A549 (cell line): Measurements from ENCODE around the gene CDCA7. TPM values are rescaled to one million over a fixed set of nuclear protein-coding genes. Genes with fewer than 3 reads are reported as not detected.

ENCODE experiments used
- ATAC-seq, 2 experiments: fragments of 200-7000 bp in 1 of 2; fragments of >200 bp in 1 of 2; cut with Nextera tagmentation in 1 of 2; cut with Tn5 transposase in 1 of 2; 3 replicates each; pipeline versions ENCODE4 v1.8.0 to v1.9.1; 2018 to 2020; ENCODE audit warnings: mild to moderate bottlenecking in 1 of 2, moderate library complexity in 1 of 2
- CTCF ChIA-PET: fragments of 300-600 bp; sonication (Branson Sonifier 250); formaldehyde crosslinking; extraction: SDS; loops from one replicate; lab custom pipeline; 2021; ENCODE audit warnings: antibody characterized with exemption, inconsistent platforms; lab: Yijun Ruan, JAX
- POLR2A ChIA-PET: fragments of 350-600 bp; formaldehyde crosslinking; extraction: SDS; loops from one replicate; lab custom pipeline; 2021; ENCODE audit warnings: antibody characterized with exemption, inconsistent platforms; lab: Yijun Ruan, JAX
- DNase-seq, 2 experiments: peaks; one replicate each; pipeline versions ENCODE4 v3.0.0 to v3.0.0-alpha.2; 2011 to 2016; ENCODE audit warnings: low read depth in 1 of 2, low spot score in 1 of 2
- FAIRE-seq: peaks from 2 replicates; lab custom pipeline; 2011; peaks lifted over from hg19 to GRCh38; lab: Jason Lieb, UNC
- H3K27ac ChIP-seq, 2 experiments: fragments of >200 bp; sonication (Bioruptor Twin); formaldehyde crosslinking; 3 replicates each; pipeline ENCODE4 v1.5.1; 2016 to 2017
- H3K4me1 ChIP-seq: fragments of >200 bp; sonication (Bioruptor Twin); formaldehyde crosslinking; 3 replicates; pipeline ENCODE4 v1.6.1; 2016
- H3K4me2 ChIP-seq: fragments of >200 bp; sonication (Bioruptor Twin); formaldehyde crosslinking; 3 replicates; pipeline ENCODE4 v1.6.1; 2016
- H3K4me3 ChIP-seq: fragments of >200 bp; sonication (Bioruptor Twin); formaldehyde crosslinking; 3 replicates; pipeline ENCODE4 v1.5.1; 2016
- H3K9me3 ChIP-seq: fragments of >200 bp; sonication (Bioruptor Twin); formaldehyde crosslinking; 3 replicates; pipeline ENCODE4 v1.6.1; 2016
- CHD2 ChIP-seq: fragments of 150-350 bp; IDR thresholded peaks from 2 replicates; pipeline ENCODE4 v1.6.1; 2014; ENCODE audit warnings: low read length; ENCODE audit not compliant: partially characterized antibody
- CHD4 ChIP-seq: fragments of 200-600 bp; sonication (generic); IDR thresholded peaks from 2 replicates; pipeline ENCODE4 v1.6.1; 2016; ENCODE audit warnings: antibody characterized with exemption, mild to moderate bottlenecking, borderline replicate concordance
- CTCF ChIP-seq: fragments of >200 bp; sonication (Bioruptor Twin); formaldehyde crosslinking; IDR thresholded peaks from 3 replicates; pipeline ENCODE4 v1.5.1; 2016
- EHF ChIP-seq: fragments of 250-450 bp; sonication (Bioruptor Pico); IDR thresholded peaks from 2 replicates; pipeline ENCODE4 v1.5.0; 2020; ENCODE audit warnings: mild to moderate bottlenecking
- EHMT2 ChIP-seq: fragments of 200-600 bp; sonication (generic); IDR thresholded peaks from 2 replicates; pipeline ENCODE4 v1.6.1; 2016; ENCODE audit warnings: antibody characterized with exemption, low read depth, mild to moderate bottlenecking, moderate library complexity
- FOSB ChIP-seq: fragments of 250-450 bp; sonication (Bioruptor Pico); IDR thresholded peaks from 2 replicates; pipeline ENCODE4 v1.5.0; 2020; ENCODE audit warnings: mild to moderate bottlenecking, moderate library complexity
- GATA3 ChIP-seq: IDR thresholded peaks from 2 replicates; pipeline ENCODE4 v1.6.1; 2012; ENCODE audit warnings: borderline replicate concordance
- HES2 ChIP-seq: fragments of >200 bp; sonication (Bioruptor Twin); formaldehyde crosslinking; IDR thresholded peaks from 2 replicates; pipeline ENCODE4 v1.6.1; 2016
- HOXA7 ChIP-seq: fragments of 250-450 bp; sonication (Bioruptor Pico); IDR thresholded peaks from 2 replicates; pipeline ENCODE4 v1.5.0; 2020; ENCODE audit warnings: mild to moderate bottlenecking, moderate library complexity
- HOXB13 ChIP-seq: fragments of 250-450 bp; sonication (Bioruptor Pico); IDR thresholded peaks from 2 replicates; pipeline ENCODE4 v1.5.0; 2020; ENCODE audit warnings: low read depth, mild to moderate bottlenecking, moderate library complexity
- JUN ChIP-seq, 2 experiments: fragments of >200 bp; sonication (Bioruptor Twin); formaldehyde crosslinking; IDR thresholded peaks; 2 replicates in 1 of 2; 3 replicates in 1 of 2; pipeline ENCODE4 v1.6.1; 2016 to 2017
- JUNB ChIP-seq: fragments of >200 bp; sonication (Bioruptor Twin); formaldehyde crosslinking; IDR thresholded peaks from 2 replicates; pipeline ENCODE4 v1.6.1; 2016
- KDM1A ChIP-seq: fragments of 200-600 bp; sonication (generic); IDR thresholded peaks from 2 replicates; pipeline ENCODE4 v1.6.1; 2016; ENCODE audit warnings: low read depth, mild to moderate bottlenecking
- MYC ChIP-seq: IDR thresholded peaks from 2 replicates; pipeline ENCODE4 v1.6.1; 2012; ENCODE audit warnings: mild to moderate bottlenecking, inconsistent platforms, low read length, improper control_type of control experiment, borderline replicate concordance
- RFX5 ChIP-seq: fragments of 450-650 bp; IDR thresholded peaks from 2 replicates; pipeline ENCODE4 v1.7.1; 2014; ENCODE audit warnings: antibody characterized with exemption, mild to moderate bottlenecking, moderate library complexity
- SREBF2 ChIP-seq: fragments of 450-650 bp; IDR thresholded peaks from 2 replicates; pipeline ENCODE4 v1.6.1; 2014; ENCODE audit warnings: mild to moderate bottlenecking, moderate library complexity
- ZC3H11A ChIP-seq: fragments of 450-650 bp; IDR thresholded peaks from 2 replicates; pipeline ENCODE4 v1.6.1; 2014; ENCODE audit warnings: antibody characterized with exemption, mild to moderate bottlenecking
- ZNF302 ChIP-seq: fragments of 250-450 bp; sonication (Bioruptor Pico); IDR thresholded peaks from 2 replicates; pipeline ENCODE4 v1.9.0; 2021; ENCODE audit warnings: inconsistent platforms, mild to moderate bottlenecking, moderate library complexity
- WGBS: methylation state at CpG from one replicate; pipeline ENCODE4 v1.1.6; 2017; ENCODE audit errors: missing lambda C conversion rate; 5-methylcytosine and 5-hydroxymethylcytosine counted together
- polyA plus RNA-seq, 4 experiments: library from polyadenylated mRNA; depleted of rRNA in 3 of 4; stranded (reverse); fragments of >200 nt; fragmentation: RNase III in 1 of 4; extraction: RNeasy Plus Mini Kit Qiagen cat#74134 plus additional on column Dnase treatment in 1 of 4; gene quantifications; 2 replicates in 3 of 4; 3 replicates in 1 of 4; pipeline ENCODE4 v1.2.3, GENCODE V29; 2011 to 2017
- TF ChIP-seq, protein P1 (sequence below): fragments of 250-450 bp; sonication (Bioruptor Pico); IDR thresholded peaks from 2 replicates; pipeline ENCODE4 v1.5.0; 2020; ENCODE audit warnings: low read depth, mild to moderate bottlenecking, moderate library complexity
- TF ChIP-seq, protein P2 (sequence below): fragments of 150-350 bp; IDR thresholded peaks from 2 replicates; pipeline ENCODE4 v1.6.1; 2014; ENCODE audit warnings: low read depth, mild to moderate bottlenecking, low read length

Gene CDCA7
- polyA plus RNA-seq, 2 of the 4 experiments (the other 2 are of a cell fraction) = 39.4 to 93.5 TPM

- FAIRE-seq (no peak), DNase-seq (no peak), ATAC-seq (no peak)
- Histone ChIP-seq H3K4me3 (no peak overlapping the region), H3K4me2 (no peak overlapping the region), H3K9me3 (no peaks in the 10 kb centered on the region), H3K27ac (no peak overlapping the region), H3K4me1 (peaks cover 19% of the 10 kb centered on the region)
- WGBS = 85% methylated on average over 5 of the region's 5 CpGs
- TF ChIP-seq, protein P1, sequence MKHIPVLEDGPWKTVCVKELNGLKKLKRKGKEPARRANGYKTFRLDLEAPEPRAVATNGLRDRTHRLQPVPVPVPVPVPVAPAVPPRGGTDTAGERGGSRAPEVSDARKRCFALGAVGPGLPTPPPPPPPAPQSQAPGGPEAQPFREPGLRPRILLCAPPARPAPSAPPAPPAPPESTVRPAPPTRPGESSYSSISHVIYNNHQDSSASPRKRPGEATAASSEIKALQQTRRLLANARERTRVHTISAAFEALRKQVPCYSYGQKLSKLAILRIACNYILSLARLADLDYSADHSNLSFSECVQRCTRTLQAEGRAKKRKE (CRISPR knock-in tag) = no peak
- TF ChIP-seq RFX5 (no peak), HOXA7 (no peak), JUN (IDR thresholded peaks at IDR 0.05) (no peak), CHD4 (no peak), KDM1A (no peak), ZC3H11A (no peak), HES2 (no peak), EHF (no peak), GATA3 (no peak), JUNB (no peak), HOXB13 (CRISPR knock-in tag) (no peak), ZNF302 (no peak), SREBF2 (no peak)
- TF ChIP-seq, protein P2, sequence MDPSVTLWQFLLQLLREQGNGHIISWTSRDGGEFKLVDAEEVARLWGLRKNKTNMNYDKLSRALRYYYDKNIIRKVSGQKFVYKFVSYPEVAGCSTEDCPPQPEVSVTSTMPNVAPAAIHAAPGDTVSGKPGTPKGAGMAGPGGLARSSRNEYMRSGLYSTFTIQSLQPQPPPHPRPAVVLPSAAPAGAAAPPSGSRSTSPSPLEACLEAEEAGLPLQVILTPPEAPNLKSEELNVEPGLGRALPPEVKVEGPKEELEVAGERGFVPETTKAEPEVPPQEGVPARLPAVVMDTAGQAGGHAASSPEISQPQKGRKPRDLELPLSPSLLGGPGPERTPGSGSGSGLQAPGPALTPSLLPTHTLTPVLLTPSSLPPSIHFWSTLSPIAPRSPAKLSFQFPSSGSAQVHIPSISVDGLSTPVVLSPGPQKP = no peak
- POLR2A ChIA-PET = no interaction called here
- CTCF ChIA-PET = interaction anchor here (0.6 kb wide), 1 partner anchor 42 kb away, joined by 4 read pairs; no protein-coding TSS in a partner anchor
These were observed 3.9 kb downstream of the CDCA7 start for GRCh38 chr2:173358616-173359015.

DNA sequence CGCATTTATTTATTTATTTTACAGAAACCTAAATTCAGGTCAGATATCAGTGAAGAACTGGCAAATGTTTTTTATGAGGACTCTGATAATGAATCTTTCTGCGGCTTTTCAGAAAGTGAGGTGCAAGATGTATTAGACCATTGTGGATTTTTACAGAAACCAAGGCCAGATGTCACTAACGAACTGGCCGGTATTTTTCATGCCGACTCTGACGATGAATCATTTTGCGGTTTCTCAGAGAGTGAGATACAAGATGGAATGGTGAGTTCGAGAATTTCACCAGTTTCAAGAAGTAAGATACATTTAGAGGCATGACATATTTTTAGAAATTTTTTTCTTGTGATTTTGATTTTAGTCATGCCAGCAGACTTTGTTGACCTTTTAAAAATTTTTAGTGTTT is 4.6 kb downstream of the CDCA7 start:
- CTCF ChIA-PET = interaction anchor here (0.6 kb wide), 1 partner anchor 42 kb away, joined by 4 read pairs; no protein-coding TSS in a partner anchor
- DNase-seq = no peak
- ATAC-seq = no peak
- no peak for FAIRE-seq
- no peak overlapping the region for H3K4me3 ChIP-seq
- TF ChIP-seq MYC (no peak), HOXB13 (CRISPR knock-in tag) (no peak), CHD2 (no peak), FOSB (no peak), EHMT2 (no peak), KDM1A (no peak), CTCF (no peak), ZNF302 (no peak)
- TF ChIP-seq, protein P2 = no peak
- TF ChIP-seq, all 56 proteins: peak for 0
- H3K27ac ChIP-seq = no peak overlapping the region
- POLR2A ChIA-PET = no interaction called here
- peaks cover 16% of the 10 kb centered on the region for H3K4me1 ChIP-seq
- WGBS = 91% methylated on average over 8 of the region's 8 CpGs
- H3K4me2 ChIP-seq = no peak overlapping the region
- no peaks in the 10 kb centered on the region for H3K9me3 ChIP-seq
